SU-DHL-6 (cell line): Measurements from ENCODE around the gene OR5W2.

Experiments
- H2AFZ ChIP-seq: fragments of 200-600 bp; sonication (generic); 2 replicates; pipeline ENCODE4 v1.6.1; 2014; ENCODE audit warnings: low read depth, mild to moderate bottlenecking, moderate library complexity, mixed read lengths, antibody characterized with exemption, low read length; ENCODE audit not compliant: severe bottlenecking
- H3F3A ChIP-seq: fragments of 200-600 bp; shearing (Covaris generic); 2 replicates; pipeline ENCODE4 v1.6.0; 2016; ENCODE audit warnings: antibody characterized with exemption, mild to moderate bottlenecking; ENCODE audit not compliant: insufficient read depth
- H3K27ac ChIP-seq: fragments of 200-600 bp; sonication (generic); 2 replicates; pipeline ENCODE4 v1.5.1; 2016; ENCODE audit warnings: low read depth, mild to moderate bottlenecking, low read length, moderate library complexity, mixed read lengths
- H3K27me3 ChIP-seq: fragments of 200-600 bp; sonication (generic), shearing (Covaris generic); 2 replicates; pipeline ENCODE4 v1.6.0; 2014; ENCODE audit warnings: mild to moderate bottlenecking, low read length
- H3K36me3 ChIP-seq: fragments of 200-600 bp; sonication (generic); 2 replicates; pipeline ENCODE4 v1.6.1; 2014; ENCODE audit warnings: mild to moderate bottlenecking, low read length, mixed read lengths
- H3K4me2 ChIP-seq: fragments of 300-600, 200-600 bp; shearing (Covaris generic), sonication (generic); 2 replicates; pipeline ENCODE4 v1.6.0; 2014; ENCODE audit warnings: low read length, low read depth, mild to moderate bottlenecking; ENCODE audit not compliant: poor library complexity, severe bottlenecking
- H3K4me3 ChIP-seq: fragments of 200-600 bp; sonication (generic); 2 replicates; pipeline ENCODE4 v1.5.1; 2014; ENCODE audit warnings: antibody characterized with exemption, low read length, mild to moderate bottlenecking, mixed read lengths; ENCODE audit not compliant: insufficient read depth, poor library complexity, severe bottlenecking
- H3K79me2 ChIP-seq: fragments of 200-600 bp; sonication (generic); 2 replicates; pipeline ENCODE4 v1.6.1; 2014; ENCODE audit warnings: mild to moderate bottlenecking, low read length, moderate library complexity; ENCODE audit not compliant: insufficient read depth
- H3K9ac ChIP-seq: fragments of 200-600 bp; sonication (generic); 2 replicates; pipeline ENCODE4 v1.7.0; 2014; ENCODE audit warnings: mild to moderate bottlenecking, low read length
- H3K9me2 ChIP-seq: fragments of 200-600 bp; sonication (generic); replicated peaks from 2 replicates; pipeline ENCODE4 v1.6.1; 2014; ENCODE audit warnings: low read length; ENCODE audit not compliant: insufficient read depth
- H3K9me3 ChIP-seq: fragments of 200-600 bp; sonication (generic); 2 replicates; pipeline ENCODE4 v1.6.1; 2014; ENCODE audit warnings: low read length, mixed read lengths; ENCODE audit not compliant: insufficient read depth
- H4K20me1 ChIP-seq: fragments of 200-600 bp; sonication (generic); 2 replicates; pipeline ENCODE4 v1.6.1; 2014; ENCODE audit warnings: low read depth, mild to moderate bottlenecking, antibody characterized with exemption, low read length, moderate library complexity, mixed read lengths
- EZH2phosphoT487 ChIP-seq: fragments of 200-600 bp; sonication (generic), shearing (Covaris generic); conservative IDR thresholded peaks from 2 replicates; pipeline ENCODE4 v1.6.1; 2018; ENCODE audit warnings: mild to moderate bottlenecking, antibody characterized with exemption, low read length, moderate library complexity, mixed read lengths
- TF ChIP-seq, protein P1 (sequence below): fragments of 200-600 bp; sonication (generic); IDR thresholded peaks from one replicate; pipeline ENCODE4 v1.5.1; 2017; ENCODE audit warnings: antibody characterized with exemption, mild to moderate bottlenecking, low read length, moderate library complexity; ENCODE audit not compliant: insufficient read depth, poor library complexity, severe bottlenecking

OR5W2 gene

GRCh38 chr11:55942785-55943392 is 28.5 kb upstream of the OR5W2 start:
- H3K4me2 ChIP-seq, result no peak overlapping the region
- no peak overlapping the region for H3K9ac ChIP-seq
- peaks cover 3% of the 10 kb centered on the region; the same call in 1 of the 2 replicates for H4K20me1 ChIP-seq
- no peak overlapping the region for H2AFZ ChIP-seq
- no peaks in the 10 kb centered on the region for H3K27me3 ChIP-seq
- no peak overlapping the region for H3K27ac ChIP-seq
- TF ChIP-seq EZH2phosphoT487, result no peak
- TF ChIP-seq, protein P1, sequence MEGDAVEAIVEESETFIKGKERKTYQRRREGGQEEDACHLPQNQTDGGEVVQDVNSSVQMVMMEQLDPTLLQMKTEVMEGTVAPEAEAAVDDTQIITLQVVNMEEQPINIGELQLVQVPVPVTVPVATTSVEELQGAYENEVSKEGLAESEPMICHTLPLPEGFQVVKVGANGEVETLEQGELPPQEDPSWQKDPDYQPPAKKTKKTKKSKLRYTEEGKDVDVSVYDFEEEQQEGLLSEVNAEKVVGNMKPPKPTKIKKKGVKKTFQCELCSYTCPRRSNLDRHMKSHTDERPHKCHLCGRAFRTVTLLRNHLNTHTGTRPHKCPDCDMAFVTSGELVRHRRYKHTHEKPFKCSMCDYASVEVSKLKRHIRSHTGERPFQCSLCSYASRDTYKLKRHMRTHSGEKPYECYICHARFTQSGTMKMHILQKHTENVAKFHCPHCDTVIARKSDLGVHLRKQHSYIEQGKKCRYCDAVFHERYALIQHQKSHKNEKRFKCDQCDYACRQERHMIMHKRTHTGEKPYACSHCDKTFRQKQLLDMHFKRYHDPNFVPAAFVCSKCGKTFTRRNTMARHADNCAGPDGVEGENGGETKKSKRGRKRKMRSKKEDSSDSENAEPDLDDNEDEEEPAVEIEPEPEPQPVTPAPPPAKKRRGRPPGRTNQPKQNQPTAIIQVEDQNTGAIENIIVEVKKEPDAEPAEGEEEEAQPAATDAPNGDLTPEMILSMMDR, result peak; percentile 28
- H3K36me3 ChIP-seq, result no peaks in the 10 kb centered on the region
- H3K79me2 ChIP-seq, result no peaks in the 10 kb centered on the region
- no peaks in the 10 kb centered on the region for H3K9me3 ChIP-seq
- H3K4me3 ChIP-seq, result no peak overlapping the region
- no peaks in the 10 kb centered on the region for H3F3A ChIP-seq
- H3K9me2 ChIP-seq, result no peaks in the 10 kb centered on the region

DNA sequence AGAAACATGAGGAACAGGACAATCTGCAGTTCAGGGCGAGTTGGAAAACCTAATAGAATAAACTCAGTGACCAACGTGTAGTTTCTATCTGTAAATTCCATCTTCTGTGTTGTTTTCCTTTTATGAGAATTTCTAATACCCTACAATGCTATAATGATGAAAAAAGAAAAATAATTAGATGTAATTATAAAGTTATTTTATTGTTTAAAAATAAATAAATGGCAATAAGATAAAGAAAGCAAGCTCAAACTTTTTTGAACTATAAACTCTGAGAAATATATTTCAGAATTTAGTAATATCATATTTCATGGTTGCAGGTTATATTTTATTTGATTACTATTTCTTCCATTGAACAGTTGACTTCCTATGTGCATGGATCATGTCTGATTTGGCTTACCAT is 21.9 kb upstream of the OR5W2 start, which contains the start of gene OR5I1:
Gene OR5I1 (minus strand): TSS at position 101 of the 400 bp plus-strand sequence. CDS start 0 bp downstream, at position 101.
- Histone ChIP-seq H3K36me3 (no peaks in the 10 kb centered on the region), H3F3A (no peaks in the 10 kb centered on the region), H3K9me3 (no peaks in the 10 kb centered on the region), H3K79me2 (no peaks in the 10 kb centered on the region), H3K27me3 (no peaks in the 10 kb centered on the region), H3K4me2 (no peak within 1 kb of the TSS), H2AFZ (no peak within 1 kb of the TSS), H3K9ac (no peak within 1 kb of the TSS), H3K4me3 (no peak within 1 kb of the TSS), H3K9me2 (no peaks in the 10 kb centered on the region), H4K20me1 (peaks cover 3% of the 10 kb centered on the region; the same call in 1 of the 2 replicates), H3K27ac (no peak within 1 kb of the TSS)
- no peak for TF ChIP-seq EZH2phosphoT487
- TF ChIP-seq, protein P1, result no peak

- H3K9ac ChIP-seq, result no peak overlapping the region
- no peaks in the 10 kb centered on the region for H3K79me2 ChIP-seq
- H3K9me2 ChIP-seq, result no peaks in the 10 kb centered on the region
- no peak overlapping the region for H3K27ac ChIP-seq
- H2AFZ ChIP-seq, result no peak overlapping the region
- no peaks in the 10 kb centered on the region for H3K27me3 ChIP-seq
- no peaks in the 10 kb centered on the region for H3K9me3 ChIP-seq
- no peaks in the 10 kb centered on the region for H4K20me1 ChIP-seq
- TF ChIP-seq EZH2phosphoT487, result no peak
- TF ChIP-seq, protein P1, result no peak
- H3K4me2 ChIP-seq, result no peak overlapping the region
- no peak overlapping the region for H3K4me3 ChIP-seq
- no peaks in the 10 kb centered on the region for H3K36me3 ChIP-seq
- H3F3A ChIP-seq, result no peaks in the 10 kb centered on the region
Observed at GRCh38 chr11:55920537-55920936, 6.2 kb upstream of the OR5W2 start.
